ENCODE data around the gene OTOGL. TPM values are rescaled to one million over a fixed set of nuclear protein-coding genes. Genes with fewer than 3 reads are reported as not detected.

Gene OTOGL
- total RNA-seq, 4 donors from 2014 or later, result 0.21 to 0.60 (median 0.44) TPM; not detected in 1

DNA sequence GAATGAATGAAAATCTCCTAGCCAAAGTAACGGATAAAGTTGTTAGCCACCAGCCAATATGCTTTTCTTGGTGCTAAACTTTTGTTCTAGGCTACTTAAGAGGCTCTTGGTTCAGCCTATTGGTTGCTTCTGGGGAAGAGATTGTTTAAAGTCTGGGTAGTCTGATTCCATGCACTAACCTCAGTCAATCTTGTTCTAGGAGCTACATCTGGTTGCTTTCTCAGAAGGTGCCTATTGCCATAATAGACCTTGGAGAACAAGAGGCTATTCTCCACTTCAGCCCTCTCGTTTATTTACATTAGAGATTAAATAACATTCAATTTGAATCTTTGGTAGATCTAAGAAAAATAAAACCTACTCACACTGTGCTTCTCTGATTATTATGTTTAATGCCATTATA lies 40.8 kb upstream of the OTOGL start:
- no peaks in the 10 kb centered on the region for H3K36me3 ChIP-seq
- WGBS, 2 donors, result 78 to 80% methylated on average over 2 of the region's 2 CpGs
- no peak for DNase-seq (ENCODE audit: low spot score in 2 of 2)
- no peaks in the 10 kb centered on the region for H3K27me3 ChIP-seq
- H3K27ac ChIP-seq, result no peak overlapping the region
- H3K9me3 ChIP-seq, result no peaks in the 10 kb centered on the region
- no peak overlapping the region for H3K4me3 ChIP-seq
- peaks cover 0 to 8% (median 0%) of the 10 kb centered on the region in 4 donors for H3K4me1 ChIP-seq
- no peak for TF ChIP-seq POLR2A (IDR thresholded peaks at IDR 0.05)
- no peak for TF ChIP-seq EP300 (IDR thresholded peaks at IDR 0.05)
- TF ChIP-seq, protein P1, sequence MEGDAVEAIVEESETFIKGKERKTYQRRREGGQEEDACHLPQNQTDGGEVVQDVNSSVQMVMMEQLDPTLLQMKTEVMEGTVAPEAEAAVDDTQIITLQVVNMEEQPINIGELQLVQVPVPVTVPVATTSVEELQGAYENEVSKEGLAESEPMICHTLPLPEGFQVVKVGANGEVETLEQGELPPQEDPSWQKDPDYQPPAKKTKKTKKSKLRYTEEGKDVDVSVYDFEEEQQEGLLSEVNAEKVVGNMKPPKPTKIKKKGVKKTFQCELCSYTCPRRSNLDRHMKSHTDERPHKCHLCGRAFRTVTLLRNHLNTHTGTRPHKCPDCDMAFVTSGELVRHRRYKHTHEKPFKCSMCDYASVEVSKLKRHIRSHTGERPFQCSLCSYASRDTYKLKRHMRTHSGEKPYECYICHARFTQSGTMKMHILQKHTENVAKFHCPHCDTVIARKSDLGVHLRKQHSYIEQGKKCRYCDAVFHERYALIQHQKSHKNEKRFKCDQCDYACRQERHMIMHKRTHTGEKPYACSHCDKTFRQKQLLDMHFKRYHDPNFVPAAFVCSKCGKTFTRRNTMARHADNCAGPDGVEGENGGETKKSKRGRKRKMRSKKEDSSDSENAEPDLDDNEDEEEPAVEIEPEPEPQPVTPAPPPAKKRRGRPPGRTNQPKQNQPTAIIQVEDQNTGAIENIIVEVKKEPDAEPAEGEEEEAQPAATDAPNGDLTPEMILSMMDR (IDR thresholded peaks at IDR 0.05), result no peak

DNA sequence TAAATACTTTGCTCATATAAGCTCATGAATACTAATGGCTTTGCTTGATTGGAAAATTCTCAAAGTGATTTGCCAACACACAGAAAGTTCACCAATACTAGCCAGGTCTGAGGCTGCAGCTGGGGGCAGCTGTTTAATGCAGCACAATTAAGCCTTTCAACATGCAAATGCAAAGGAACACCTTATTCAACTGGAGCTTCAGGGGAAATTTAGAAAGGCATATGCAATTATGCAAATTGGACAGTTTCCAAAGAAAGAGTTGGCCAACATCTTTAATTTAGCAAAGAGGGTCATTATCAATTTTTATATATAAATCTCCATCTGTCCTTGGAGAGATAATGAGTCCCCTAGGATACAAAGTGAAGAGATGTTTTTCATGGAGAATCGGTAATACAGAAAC lies 40.2 kb upstream of the OTOGL start:
- Histone ChIP-seq H3K27me3 (no peaks in the 10 kb centered on the region), H3K36me3 (no peaks in the 10 kb centered on the region), H3K4me1 (peaks cover 0 to 5% (median 0%) of the 10 kb centered on the region in 4 donors), H3K9me3 (no peaks in the 10 kb centered on the region), H3K4me3 (no peak overlapping the region), H3K27ac (no peak overlapping the region)
- no peak for DNase-seq (ENCODE audit: low spot score in 2 of 2)
- TF ChIP-seq, protein P1 (IDR thresholded peaks at IDR 0.05), result no peak
- TF ChIP-seq EP300 (IDR thresholded peaks at IDR 0.05) (no peak), POLR2A (IDR thresholded peaks at IDR 0.05) (no peak)
- 74 to 77% methylated on average over 1 of the region's 1 CpG for WGBS, 2 donors

DNA sequence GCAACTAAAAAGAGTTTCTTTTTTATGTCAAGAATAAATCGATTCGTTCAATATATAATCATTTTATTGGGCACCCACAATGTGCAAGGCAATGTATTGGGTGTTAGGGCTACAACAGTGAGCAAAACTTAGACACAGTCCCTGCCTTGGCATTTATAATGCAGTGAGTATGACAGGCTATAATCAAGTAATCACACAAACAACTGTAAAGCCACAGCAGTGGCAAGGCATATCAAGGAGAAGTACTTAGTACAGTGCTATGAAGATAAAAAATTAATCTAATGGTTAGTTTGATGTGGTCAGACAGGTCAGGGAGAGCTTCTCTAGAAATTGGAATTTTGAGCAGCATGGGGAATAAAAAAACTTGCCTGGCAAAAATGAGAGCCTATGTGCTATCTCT lies 39.5 kb upstream of the OTOGL start:
- no peak overlapping the region for H3K27ac ChIP-seq
- 49 to 67% methylated on average over 2 of the region's 2 CpGs for WGBS, 2 donors
- no peaks in the 10 kb centered on the region for H3K36me3 ChIP-seq
- H3K9me3 ChIP-seq, result no peaks in the 10 kb centered on the region
- no peak overlapping the region for H3K4me3 ChIP-seq
- DNase-seq (ENCODE audit: low spot score in 2 of 2), result no peak
- no peaks in the 10 kb centered on the region for H3K27me3 ChIP-seq
- TF ChIP-seq EP300 (IDR thresholded peaks at IDR 0.05) (no peak), POLR2A (IDR thresholded peaks at IDR 0.05) (no peak)
- TF ChIP-seq, protein P1 (IDR thresholded peaks at IDR 0.05), result no peak
- H3K4me1 ChIP-seq, result peaks cover 0 to 5% (median 0%) of the 10 kb centered on the region in 4 donors

DNA sequence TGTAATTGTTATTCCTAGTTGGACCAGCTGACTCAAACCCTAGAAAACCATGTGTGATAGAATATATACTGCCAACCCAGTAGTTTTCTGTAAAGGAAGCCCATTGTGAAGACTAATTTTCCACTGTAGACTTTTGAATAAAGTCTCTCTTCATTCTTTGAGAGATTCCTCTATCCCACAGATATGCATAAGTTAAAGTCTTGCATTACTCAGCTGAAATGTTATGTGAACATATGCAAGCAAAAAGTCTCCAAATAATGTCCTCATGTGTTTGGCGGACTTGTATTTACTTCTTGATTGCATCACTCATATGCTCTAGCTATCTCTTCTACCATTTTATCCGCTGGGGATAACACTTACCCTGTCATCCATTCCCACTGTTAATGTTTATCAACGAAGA lies 35.1 kb upstream of the OTOGL start:
- no peaks in the 10 kb centered on the region for H3K27me3 ChIP-seq
- 40 to 54% methylated on average over 3 of the region's 3 CpGs for WGBS, 2 donors
- no peaks in the 10 kb centered on the region for H3K4me1 ChIP-seq
- TF ChIP-seq, protein P1 (IDR thresholded peaks at IDR 0.05), result no peak
- no peak for TF ChIP-seq POLR2A (IDR thresholded peaks at IDR 0.05)
- TF ChIP-seq EP300 (IDR thresholded peaks at IDR 0.05), result no peak
- H3K9me3 ChIP-seq, result no peaks in the 10 kb centered on the region
- H3K36me3 ChIP-seq, result no peaks in the 10 kb centered on the region
- no peak for DNase-seq (ENCODE audit: low spot score in 2 of 2)
- peak overlapping the region in 1 of 4 donors; percentile 26 for H3K27ac ChIP-seq
- no peak overlapping the region for H3K4me3 ChIP-seq

DNA sequence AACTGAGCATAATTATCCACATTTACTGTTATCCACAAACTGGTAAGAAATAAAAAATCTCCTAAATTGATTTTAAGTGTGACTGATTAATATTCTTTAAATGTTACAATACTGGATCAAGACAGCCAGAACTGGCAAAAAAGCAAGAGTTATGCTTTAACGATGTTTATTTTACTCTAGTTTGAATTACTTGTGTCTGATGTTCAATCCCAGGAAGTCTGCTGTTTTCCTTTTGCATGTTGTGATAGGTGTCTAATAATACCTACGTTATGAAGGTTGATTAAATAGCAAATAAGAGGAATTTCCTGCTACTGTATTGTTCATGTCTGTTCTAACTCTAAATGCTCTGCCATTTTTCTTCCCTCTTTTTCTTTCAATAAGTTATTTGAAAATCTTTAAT lies 34.4 kb upstream of the OTOGL start:
- H3K36me3 ChIP-seq, result no peaks in the 10 kb centered on the region
- no peak overlapping the region for H3K4me3 ChIP-seq
- 65 to 78% methylated on average over 2 of the region's 2 CpGs for WGBS, 2 donors
- H3K4me1 ChIP-seq, result peaks cover 0 to 4% (median 0%) of the 10 kb centered on the region in 4 donors
- DNase-seq (ENCODE audit: low spot score in 2 of 2), result no peak
- TF ChIP-seq POLR2A (IDR thresholded peaks at IDR 0.05), result no peak
- TF ChIP-seq, protein P1 (IDR thresholded peaks at IDR 0.05), result no peak
- no peaks in the 10 kb centered on the region for H3K27me3 ChIP-seq
- H3K9me3 ChIP-seq, result no peaks in the 10 kb centered on the region
- H3K27ac ChIP-seq, result peak overlapping the region in 1 of 4 donors; percentile 44

All from tibial nerve (tissue), 4 donors.